Measurements from ENCODE around the gene KARS1. TPM values are rescaled to one million over a fixed set of nuclear protein-coding genes. Genes with fewer than 3 reads are reported as not detected.

Gene KARS1
- total RNA-seq, 2 experiments from 2014 or later, result 185 to 207 TPM

DNA sequence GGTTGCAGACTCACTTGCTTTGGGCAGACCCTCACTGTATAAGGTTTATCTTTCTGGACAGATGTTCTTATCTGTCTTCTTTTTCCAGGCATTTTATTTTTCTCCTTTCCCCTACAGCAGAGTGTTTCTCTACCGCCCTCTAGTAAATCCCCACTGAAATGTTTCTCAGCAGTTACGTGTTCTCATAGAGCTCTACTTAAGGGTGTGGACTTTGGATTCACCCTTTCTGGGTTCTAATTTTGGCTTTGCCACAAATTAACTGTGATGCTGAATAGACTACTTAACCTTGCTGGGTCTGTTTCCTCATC, 26.3 kb downstream of the KARS1 start:
- Mint-ChIP-seq H3K4me3 (peak overlapping the region; percentile 91), H3K27me3 (no peaks in the 10 kb centered on the region), H3K36me3 (ENCODE audit: low read depth) (peaks cover 50% of the 10 kb centered on the region), H3K27ac (peak overlapping the region; percentile 99), H3K4me1 (peaks cover 57% of the 10 kb centered on the region), H3K9me3 (no peaks in the 10 kb centered on the region)
- ChIA-PET POLR2A (interaction anchor here (0.7 kb wide), 1 partner anchor 49 kb away, joined by 3 read pairs; no protein-coding TSS in a partner anchor), CTCF (interaction anchor here (0.7 to 2.5 kb wide), 6 partner anchors 8 to 421 kb away, joined by 3 to 15 read pairs (median 4); partner anchors contain the start of genes TMEM170A and TMEM231)
- peak; percentile 14 for DNase-seq

DNA sequence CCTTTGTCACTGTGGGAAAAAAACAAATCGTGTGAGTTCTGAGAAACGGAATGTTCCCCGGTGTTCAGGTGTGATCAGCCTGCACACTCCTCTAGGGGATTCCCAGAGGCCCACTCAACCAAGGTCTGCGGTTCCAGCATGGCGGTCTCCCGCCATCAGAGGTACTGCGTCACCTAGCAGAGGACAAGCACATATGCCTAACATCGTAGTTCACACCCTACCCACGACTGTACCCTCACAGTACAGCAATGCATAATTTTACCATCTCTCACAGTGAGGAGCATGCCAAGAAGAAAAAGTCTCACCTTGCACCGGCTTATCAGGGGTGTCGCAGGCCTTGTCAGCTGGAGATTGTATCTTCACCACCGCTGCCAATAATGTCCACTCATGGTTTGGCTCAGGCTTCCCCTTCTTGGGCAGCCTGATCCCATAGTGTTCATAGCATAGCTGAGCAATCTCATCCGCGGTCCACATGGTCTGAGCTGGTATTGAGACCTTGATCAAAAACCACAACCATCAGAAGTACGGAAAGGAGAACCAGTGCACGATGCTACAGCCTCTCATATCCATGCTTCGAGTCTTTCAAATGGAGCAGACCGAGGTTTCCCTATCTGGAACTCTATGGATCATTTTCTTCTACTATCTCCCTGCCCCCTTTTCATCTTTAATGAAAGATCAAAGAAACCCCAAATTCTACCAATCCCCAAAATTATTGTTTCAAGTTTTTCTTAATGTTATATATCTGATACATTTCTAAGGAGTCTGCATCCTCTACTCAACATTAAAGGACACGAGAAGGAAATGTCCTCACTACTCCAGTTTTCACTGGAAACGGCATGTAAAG, 26.9 kb downstream of the KARS1 start:
- H3K4me1 Mint-ChIP-seq, result peaks cover 56% of the 10 kb centered on the region
- H3K27ac Mint-ChIP-seq, result no peak overlapping the region
- H3K9me3 Mint-ChIP-seq, result no peaks in the 10 kb centered on the region
- H3K4me3 Mint-ChIP-seq, result no peak overlapping the region
- H3K27me3 Mint-ChIP-seq, result no peaks in the 10 kb centered on the region
- ChIA-PET POLR2A (no interaction called here), CTCF (interaction anchor here (1.2 to 1.6 kb wide), 7 partner anchors 12 to 421 kb away, joined by 3 to 8 read pairs (median 3); partner anchors contain the start of gene TMEM231)
- peaks cover 50% of the 10 kb centered on the region for H3K36me3 Mint-ChIP-seq (ENCODE audit: low read depth)
- no peak for DNase-seq

- CTCF ChIA-PET, result interaction anchor here (0.8 to 1.5 kb wide), 4 partner anchors 12 to 154 kb away, joined by 3 to 4 read pairs (median 3); no protein-coding TSS in a partner anchor
- POLR2A ChIA-PET, result no interaction called here
- peak overlapping the region; percentile 61 for H3K27ac Mint-ChIP-seq
- no peak overlapping the region for H3K4me3 Mint-ChIP-seq
- no peak for DNase-seq
- H3K4me1 Mint-ChIP-seq, result peaks cover 48% of the 10 kb centered on the region
- H3K9me3 Mint-ChIP-seq, result no peaks in the 10 kb centered on the region
- peaks cover 51% of the 10 kb centered on the region for H3K36me3 Mint-ChIP-seq (ENCODE audit: low read depth)
- H3K27me3 Mint-ChIP-seq, result no peaks in the 10 kb centered on the region
Measured at GRCh38 chr16:75618780-75619179, 28.7 kb downstream of the KARS1 start.

DNA sequence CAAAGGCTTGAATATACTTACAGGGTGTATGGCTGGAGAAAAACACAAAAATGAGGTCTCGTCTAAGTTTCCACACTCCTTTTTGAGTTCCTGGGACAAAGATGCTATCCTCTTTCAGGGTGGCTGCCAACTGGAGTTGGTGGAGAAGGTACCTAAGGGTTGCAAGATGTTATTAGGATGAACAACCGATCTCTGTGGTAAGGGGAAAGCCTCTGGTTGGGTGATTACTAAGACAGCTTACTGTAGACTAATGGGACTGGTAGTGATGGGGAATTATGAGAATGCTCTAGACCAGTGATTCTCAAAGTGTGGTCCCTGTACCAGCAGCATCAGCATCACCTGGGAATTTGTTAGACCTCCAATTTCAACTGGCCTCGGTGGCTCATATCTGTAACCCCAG, 30.3 kb downstream of the KARS1 start:
- no peak for DNase-seq
- Mint-ChIP-seq H3K4me3 (no peak overlapping the region), H3K36me3 (ENCODE audit: low read depth) (peaks cover 65% of the 10 kb centered on the region), H3K27me3 (no peaks in the 10 kb centered on the region), H3K27ac (peak overlapping the region; percentile 89), H3K4me1 (peaks cover 44% of the 10 kb centered on the region), H3K9me3 (no peaks in the 10 kb centered on the region)
- ChIA-PET CTCF (no interaction called here), POLR2A (no interaction called here)

GRCh38 chr16:75616521-75617010, 30.9 kb downstream of the KARS1 start:
- Mint-ChIP-seq H3K27me3 (no peaks in the 10 kb centered on the region), H3K36me3 (ENCODE audit: low read depth) (peaks cover 67% of the 10 kb centered on the region), H3K27ac (peak overlapping the region; percentile 89), H3K4me1 (peaks cover 38% of the 10 kb centered on the region), H3K9me3 (no peaks in the 10 kb centered on the region), H3K4me3 (peak overlapping the region; percentile 43)
- ChIA-PET CTCF (no interaction called here), POLR2A (no interaction called here)
- DNase-seq, result no peak

DNA sequence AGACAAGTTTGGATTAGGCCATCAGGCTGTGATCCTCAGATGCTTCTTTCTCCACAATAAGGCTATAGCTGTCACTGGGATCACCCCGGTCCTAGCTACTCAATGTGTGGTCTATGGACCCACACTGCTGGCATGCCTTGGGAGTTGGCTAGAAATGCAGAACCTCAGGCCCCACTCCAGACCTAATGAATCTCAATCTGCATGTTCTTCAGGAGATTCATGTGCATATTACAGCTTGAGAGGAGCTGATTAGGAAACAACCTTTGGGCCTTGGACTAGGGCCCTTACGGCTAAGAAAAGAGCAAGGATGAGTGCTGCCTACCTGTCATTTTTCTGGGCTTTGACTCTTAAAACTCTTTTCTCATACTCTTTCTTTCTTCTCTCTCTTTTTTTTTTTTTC, 31.8 kb downstream of the KARS1 start:
- H3K27ac Mint-ChIP-seq, result peak overlapping the region; percentile 89
- peaks cover 67% of the 10 kb centered on the region for H3K36me3 Mint-ChIP-seq (ENCODE audit: low read depth)
- H3K9me3 Mint-ChIP-seq, result no peaks in the 10 kb centered on the region
- peaks cover 28% of the 10 kb centered on the region for H3K4me1 Mint-ChIP-seq
- H3K4me3 Mint-ChIP-seq, result no peak overlapping the region
- ChIA-PET CTCF (interaction anchor here (0.6 to 0.7 kb wide), 2 partner anchors 20 to 344 kb away, joined by 3 to 4 read pairs; no protein-coding TSS in a partner anchor), POLR2A (interaction anchor here (0.7 kb wide), 1 partner anchor 42 kb away, joined by 7 read pairs; no protein-coding TSS in a partner anchor)
- no peaks in the 10 kb centered on the region for H3K27me3 Mint-ChIP-seq
- DNase-seq, result no peak

GRCh38 chr16:75614066-75614897, 33.2 kb downstream of the KARS1 start:
- Mint-ChIP-seq H3K9me3 (no peaks in the 10 kb centered on the region), H3K4me3 (no peak overlapping the region), H3K27me3 (no peaks in the 10 kb centered on the region), H3K36me3 (ENCODE audit: low read depth) (peaks cover 64% of the 10 kb centered on the region), H3K27ac (no peak overlapping the region), H3K4me1 (peaks cover 22% of the 10 kb centered on the region)
- CTCF ChIA-PET, result no interaction called here
- POLR2A ChIA-PET, result interaction anchor here (0.7 kb wide), 2 partner anchors 49 to 505 kb away, joined by 3 to 4 read pairs; no protein-coding TSS in a partner anchor
- DNase-seq, result no peak

DNA sequence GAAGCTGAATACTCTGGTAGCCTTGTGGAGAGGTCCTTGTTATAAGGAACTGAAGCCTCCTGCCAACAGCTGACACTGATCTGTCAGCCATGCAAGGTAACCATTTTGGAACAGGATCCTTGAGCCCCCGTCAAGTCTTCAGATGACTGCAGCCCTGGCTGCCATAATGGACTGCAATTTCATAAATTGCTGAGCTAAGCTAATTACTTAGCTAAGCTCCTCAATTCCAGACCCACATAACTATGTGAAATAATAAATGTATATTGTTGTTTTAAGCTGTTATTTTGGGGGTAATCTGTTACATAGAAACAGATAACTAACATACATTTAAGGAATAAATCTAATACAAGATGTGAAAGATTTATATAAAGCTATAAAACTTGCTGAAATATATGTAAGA, 41.0 kb downstream of the KARS1 start:
- ChIA-PET POLR2A (no interaction called here), CTCF (interaction anchor here (0.9 to 1.2 kb wide), 4 partner anchors 12 to 409 kb away, joined by 3 to 4 read pairs (median 3); no protein-coding TSS in a partner anchor)
- Mint-ChIP-seq H3K9me3 (peaks cover 11% of the 10 kb centered on the region), H3K36me3 (ENCODE audit: low read depth) (peaks cover 47% of the 10 kb centered on the region), H3K27me3 (no peaks in the 10 kb centered on the region), H3K27ac (no peak overlapping the region), H3K4me1 (no peaks in the 10 kb centered on the region), H3K4me3 (no peak overlapping the region)
- no peak for DNase-seq

GRCh38 chr16:75603241-75603640, 44.2 kb downstream of the KARS1 start:
- DNase-seq, result no peak
- Mint-ChIP-seq H3K9me3 (peaks cover 11% of the 10 kb centered on the region), H3K4me1 (no peaks in the 10 kb centered on the region), H3K4me3 (no peak overlapping the region), H3K36me3 (ENCODE audit: low read depth) (peaks cover 59% of the 10 kb centered on the region), H3K27ac (no peak overlapping the region), H3K27me3 (no peaks in the 10 kb centered on the region)
- POLR2A ChIA-PET, result no interaction called here
- CTCF ChIA-PET, result interaction anchor here (0.7 kb wide), 1 partner anchor 17 kb away, joined by 3 read pairs; no protein-coding TSS in a partner anchor

DNA sequence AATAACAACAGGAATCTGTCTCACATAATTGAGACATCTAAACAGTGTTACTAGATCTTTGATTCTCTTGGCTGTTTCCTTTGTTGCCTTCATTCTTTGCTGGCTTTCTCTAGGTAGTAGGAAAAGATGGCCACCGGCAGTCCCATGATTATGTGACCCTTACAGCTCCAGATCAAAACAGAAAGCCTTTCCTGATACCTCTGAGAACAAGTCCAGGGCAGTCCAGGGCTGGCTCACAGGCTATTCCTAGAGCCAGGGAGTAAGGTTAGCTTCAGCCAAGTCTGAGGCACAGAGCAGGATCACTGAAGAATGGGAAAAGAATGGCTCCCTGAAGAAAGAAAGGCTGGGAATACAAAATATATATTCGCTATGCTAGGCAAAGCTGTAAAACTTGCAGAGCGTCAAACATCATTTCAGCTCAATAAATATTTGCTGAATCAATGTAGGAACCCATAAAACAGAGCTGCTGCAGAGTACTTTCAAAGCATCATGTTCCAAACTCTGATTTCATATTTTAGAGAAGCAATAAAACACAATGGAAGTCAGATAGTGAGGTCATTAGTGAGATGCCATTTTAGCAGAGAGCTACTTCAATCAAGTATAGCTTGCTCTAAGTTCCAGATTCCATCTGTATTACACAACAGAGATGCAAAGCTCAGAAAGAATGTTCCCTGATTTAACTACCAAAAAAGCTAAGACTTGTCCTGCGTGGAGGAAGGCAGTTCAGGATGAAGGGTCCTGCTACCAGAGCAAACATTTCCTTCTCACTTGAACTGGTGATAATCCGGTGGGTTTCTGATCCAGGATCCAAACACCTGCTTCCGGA, 47.8 kb downstream of the KARS1 start:
- Mint-ChIP-seq H3K27ac (no peak overlapping the region), H3K36me3 (ENCODE audit: low read depth) (peaks cover 59% of the 10 kb centered on the region), H3K27me3 (no peaks in the 10 kb centered on the region), H3K4me3 (no peak overlapping the region), H3K4me1 (peaks cover 6% of the 10 kb centered on the region), H3K9me3 (peaks cover 11% of the 10 kb centered on the region)
- CTCF ChIA-PET, result interaction anchor here (0.5 to 1.0 kb wide), 4 partner anchors 10 to 82 kb away, joined by 3 read pairs; no protein-coding TSS in a partner anchor
- POLR2A ChIA-PET, result no interaction called here
- DNase-seq, result no peak

GRCh38 chr16:75593825-75594820, 53.3 kb downstream of the KARS1 start:
- ChIA-PET POLR2A (no interaction called here), CTCF (no interaction called here)
- DNase-seq, result peak; percentile 11
- no peaks in the 10 kb centered on the region for H3K9me3 Mint-ChIP-seq
- peak overlapping the region; percentile 57 for H3K27ac Mint-ChIP-seq
- H3K36me3 Mint-ChIP-seq (ENCODE audit: low read depth), result peaks cover 20% of the 10 kb centered on the region
- H3K4me3 Mint-ChIP-seq, result no peak overlapping the region
- no peaks in the 10 kb centered on the region for H3K27me3 Mint-ChIP-seq
- peaks cover 16% of the 10 kb centered on the region for H3K4me1 Mint-ChIP-seq
